Measurements from ENCODE around the gene GLCCI1.

DNA sequence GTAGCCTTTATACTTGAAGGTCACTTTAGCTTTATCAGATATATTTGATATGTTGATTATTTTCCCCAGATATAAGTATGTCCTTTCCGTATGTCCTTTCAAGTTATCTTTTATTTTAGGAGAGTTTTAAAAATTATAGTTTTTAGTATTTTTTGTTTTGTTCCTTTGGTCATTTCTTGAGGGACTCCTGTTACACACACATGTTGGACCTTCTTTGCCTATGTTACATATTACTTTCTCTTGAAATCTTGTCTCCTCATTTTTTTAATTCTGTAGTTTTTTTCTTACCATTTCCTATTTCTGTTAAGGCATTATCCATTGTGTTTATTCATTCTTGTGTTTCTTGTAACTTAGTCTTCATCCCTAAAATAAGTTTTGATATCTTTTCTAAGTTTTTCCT, 23.9 kb downstream of the GLCCI1 start:
- TF ChIP-seq, protein P1, sequence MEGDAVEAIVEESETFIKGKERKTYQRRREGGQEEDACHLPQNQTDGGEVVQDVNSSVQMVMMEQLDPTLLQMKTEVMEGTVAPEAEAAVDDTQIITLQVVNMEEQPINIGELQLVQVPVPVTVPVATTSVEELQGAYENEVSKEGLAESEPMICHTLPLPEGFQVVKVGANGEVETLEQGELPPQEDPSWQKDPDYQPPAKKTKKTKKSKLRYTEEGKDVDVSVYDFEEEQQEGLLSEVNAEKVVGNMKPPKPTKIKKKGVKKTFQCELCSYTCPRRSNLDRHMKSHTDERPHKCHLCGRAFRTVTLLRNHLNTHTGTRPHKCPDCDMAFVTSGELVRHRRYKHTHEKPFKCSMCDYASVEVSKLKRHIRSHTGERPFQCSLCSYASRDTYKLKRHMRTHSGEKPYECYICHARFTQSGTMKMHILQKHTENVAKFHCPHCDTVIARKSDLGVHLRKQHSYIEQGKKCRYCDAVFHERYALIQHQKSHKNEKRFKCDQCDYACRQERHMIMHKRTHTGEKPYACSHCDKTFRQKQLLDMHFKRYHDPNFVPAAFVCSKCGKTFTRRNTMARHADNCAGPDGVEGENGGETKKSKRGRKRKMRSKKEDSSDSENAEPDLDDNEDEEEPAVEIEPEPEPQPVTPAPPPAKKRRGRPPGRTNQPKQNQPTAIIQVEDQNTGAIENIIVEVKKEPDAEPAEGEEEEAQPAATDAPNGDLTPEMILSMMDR (IDR thresholded peaks at IDR 0.05) = no peak
- no peak for TF ChIP-seq EP300 (IDR thresholded peaks at IDR 0.05)
- no peak for TF ChIP-seq POLR2A (IDR thresholded peaks at IDR 0.05)

All from tibial nerve (tissue), 4 donors.